Skeletal muscle cell (primary cell): Measurements from ENCODE around the gene EN1.

ENCODE experiments used
- DNase-seq: peaks from one replicate; pipeline ENCODE4 v3.0.0-alpha.2; 2010; ENCODE audit warnings: low read depth
- H3K4me3 ChIP-seq: 2 replicates; pipeline ENCODE4 v1.5.1; 2011; ENCODE audit warnings: low read depth, mild to moderate bottlenecking, control low read depth, low read length, moderate library complexity

Gene EN1

GRCh38 chr2:118806797-118807667, 40.4 kb downstream of the EN1 start:
- DNase-seq = no peak
- no peak overlapping the region for H3K4me3 ChIP-seq

GRCh38 chr2:118805064-118805690, 42.3 kb downstream of the EN1 start:
- DNase-seq = no peak
- no peak overlapping the region for H3K4me3 ChIP-seq

GRCh38 chr2:118803012-118803411, 44.4 kb downstream of the EN1 start:
- H3K4me3 ChIP-seq = no peak overlapping the region
- DNase-seq = no peak

- no peak overlapping the region for H3K4me3 ChIP-seq
- DNase-seq = no peak
These were observed 46.3 kb downstream of the EN1 start for GRCh38 chr2:118801151-118801550.

- no peak overlapping the region for H3K4me3 ChIP-seq
- DNase-seq = no peak
These were observed 46.7 kb downstream of the EN1 start for GRCh38 chr2:118800736-118801135.

GRCh38 chr2:118794546-118794945, 52.9 kb downstream of the EN1 start:
- no peak overlapping the region for H3K4me3 ChIP-seq

More at GRCh38 chr2:118794546-118794945, 52.9 kb downstream of the EN1 start:
- no peak for DNase-seq
